GM19372 (cell line): Measurements from ENCODE around the gene DPF3.

Experiments
- ATAC-seq: cut with Tn5 transposase; IDR thresholded peaks from one replicate; pipeline ENCODE4 v1.9.1; 2021; ENCODE audit warnings: mild to moderate bottlenecking, low read depth, moderate library complexity; ENCODE audit not compliant: unreplicated experiment

The DPF3 gene

GRCh38 chr14:72699443-72699842, 194.5 kb downstream of the DPF3 start:
- ATAC-seq, result no peak

- no peak for ATAC-seq
These were observed 201.2 kb downstream of the DPF3 start for GRCh38 chr14:72692696-72693095.

- no peak for ATAC-seq
These were observed 203.6 kb downstream of the DPF3 start for GRCh38 chr14:72690324-72690723.

- no peak for ATAC-seq
These were observed 204.8 kb downstream of the DPF3 start for GRCh38 chr14:72688990-72689671.

GRCh38 chr14:72686832-72687231, 207.1 kb downstream of the DPF3 start:
- ATAC-seq, result no peak

- no peak for ATAC-seq
These were observed 207.8 kb downstream of the DPF3 start for GRCh38 chr14:72686101-72686500.

- no peak for ATAC-seq
These were observed 208.4 kb downstream of the DPF3 start for GRCh38 chr14:72685456-72685855.

GRCh38 chr14:72683787-72684186, 210.1 kb downstream of the DPF3 start:
- no peak for ATAC-seq

GRCh38 chr14:72682188-72682587, 211.7 kb downstream of the DPF3 start:
- no peak for ATAC-seq

GRCh38 chr14:72680853-72681640, 212.9 kb downstream of the DPF3 start:
- no peak for ATAC-seq

- ATAC-seq, result no peak
These were observed 214.3 kb downstream of the DPF3 start for GRCh38 chr14:72679536-72680151.

- ATAC-seq, result no peak
These were observed 214.8 kb downstream of the DPF3 start for GRCh38 chr14:72679141-72679535.

- no peak for ATAC-seq
These were observed 215.5 kb downstream of the DPF3 start for GRCh38 chr14:72678356-72678755.

- no peak for ATAC-seq
These were observed 216.2 kb downstream of the DPF3 start for GRCh38 chr14:72677664-72678063.

- ATAC-seq, result no peak
These were observed 218.8 kb downstream of the DPF3 start for GRCh38 chr14:72675126-72675525.

GRCh38 chr14:72673179-72673578, 220.7 kb downstream of the DPF3 start:
- ATAC-seq, result no peak

- ATAC-seq, result no peak
These were observed 227.3 kb downstream of the DPF3 start for GRCh38 chr14:72666610-72667009.

- no peak for ATAC-seq
These were observed 228.6 kb downstream of the DPF3 start for GRCh38 chr14:72665259-72665658.

GRCh38 chr14:72664651-72665050, 229.2 kb downstream of the DPF3 start:
- no peak for ATAC-seq

- no peak for ATAC-seq
These were observed 229.8 kb downstream of the DPF3 start for GRCh38 chr14:72663956-72664650.

GRCh38 chr14:72663076-72663487, 230.8 kb downstream of the DPF3 start:
- no peak for ATAC-seq
